Measurements from ENCODE around the gene ZCCHC4.

DNA sequence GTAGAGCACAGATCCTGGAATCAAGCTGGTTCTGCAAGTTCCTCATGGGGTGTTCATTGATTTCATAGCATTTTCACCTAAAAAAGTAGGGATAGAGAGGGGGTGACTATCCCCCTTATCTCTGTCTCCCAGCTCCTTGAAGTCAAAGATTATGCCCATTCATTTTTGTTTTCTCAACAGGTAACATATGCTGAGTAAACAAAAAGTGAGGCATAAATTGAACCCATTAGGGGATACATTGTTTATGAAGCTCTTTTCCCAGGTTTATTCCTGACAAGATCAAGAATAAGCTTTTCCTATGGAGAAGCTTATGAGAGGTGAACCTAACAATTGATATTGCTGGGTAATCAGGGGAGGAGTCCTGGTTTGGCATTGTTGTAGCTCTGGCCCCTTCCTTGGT is 55.3 kb downstream of the ZCCHC4 start:
- TF ChIP-seq, protein P1, sequence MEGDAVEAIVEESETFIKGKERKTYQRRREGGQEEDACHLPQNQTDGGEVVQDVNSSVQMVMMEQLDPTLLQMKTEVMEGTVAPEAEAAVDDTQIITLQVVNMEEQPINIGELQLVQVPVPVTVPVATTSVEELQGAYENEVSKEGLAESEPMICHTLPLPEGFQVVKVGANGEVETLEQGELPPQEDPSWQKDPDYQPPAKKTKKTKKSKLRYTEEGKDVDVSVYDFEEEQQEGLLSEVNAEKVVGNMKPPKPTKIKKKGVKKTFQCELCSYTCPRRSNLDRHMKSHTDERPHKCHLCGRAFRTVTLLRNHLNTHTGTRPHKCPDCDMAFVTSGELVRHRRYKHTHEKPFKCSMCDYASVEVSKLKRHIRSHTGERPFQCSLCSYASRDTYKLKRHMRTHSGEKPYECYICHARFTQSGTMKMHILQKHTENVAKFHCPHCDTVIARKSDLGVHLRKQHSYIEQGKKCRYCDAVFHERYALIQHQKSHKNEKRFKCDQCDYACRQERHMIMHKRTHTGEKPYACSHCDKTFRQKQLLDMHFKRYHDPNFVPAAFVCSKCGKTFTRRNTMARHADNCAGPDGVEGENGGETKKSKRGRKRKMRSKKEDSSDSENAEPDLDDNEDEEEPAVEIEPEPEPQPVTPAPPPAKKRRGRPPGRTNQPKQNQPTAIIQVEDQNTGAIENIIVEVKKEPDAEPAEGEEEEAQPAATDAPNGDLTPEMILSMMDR (IDR thresholded peaks at IDR 0.05): no peak
- TF ChIP-seq POLR2A (IDR thresholded peaks at IDR 0.05) (no peak), POLR2AphosphoS5 (IDR thresholded peaks at IDR 0.05) (no peak)
